Esophagus squamous epithelium (tissue), 4 donors: ENCODE measurements around the gene HSPA12A.

ENCODE experiments used
- CTCF ChIP-seq, 6 experiments: fragments of 450-650 bp in 4 of 6; fragments of 200-600 bp in 2 of 6; sonication (generic) in 2 of 6; IDR thresholded peaks; one replicate each; pipeline ENCODE4 v1.5.1; 2016 to 2019; ENCODE audit warnings: antibody characterized with exemption in 6 of 6, mild to moderate bottlenecking in 4 of 6, moderate library complexity in 4 of 6
- POLR2A ChIP-seq, 4 donors: fragments of 450-650 bp; IDR thresholded peaks; one replicate each; pipeline ENCODE4 v1.6.1; 2017; ENCODE audit warnings: antibody characterized with exemption in 4 of 4, mild to moderate bottlenecking in 4 of 4, moderate library complexity in 3 of 4

- TF ChIP-seq CTCF (IDR thresholded peaks at IDR 0.05), result no peak
- no peak for TF ChIP-seq POLR2A (IDR thresholded peaks at IDR 0.05)
Measured at GRCh38 chr10:116694243-116694926, 48.0 kb downstream of the HSPA12A start.
